HG03558 (cell line): ENCODE results near the gene TEX44.
A peak's percentile ranks its signal among the peaks of the same experiment; 100 is the strongest.

Experiments used
- ATAC-seq: cut with Tn5 transposase; IDR thresholded peaks from one replicate; pipeline ENCODE4 v1.9.1; 2021; ENCODE audit warnings: moderate number of reproducible peaks; ENCODE audit not compliant: unreplicated experiment; ENCODE audit errors: extremely low read depth

Gene TEX44

DNA sequence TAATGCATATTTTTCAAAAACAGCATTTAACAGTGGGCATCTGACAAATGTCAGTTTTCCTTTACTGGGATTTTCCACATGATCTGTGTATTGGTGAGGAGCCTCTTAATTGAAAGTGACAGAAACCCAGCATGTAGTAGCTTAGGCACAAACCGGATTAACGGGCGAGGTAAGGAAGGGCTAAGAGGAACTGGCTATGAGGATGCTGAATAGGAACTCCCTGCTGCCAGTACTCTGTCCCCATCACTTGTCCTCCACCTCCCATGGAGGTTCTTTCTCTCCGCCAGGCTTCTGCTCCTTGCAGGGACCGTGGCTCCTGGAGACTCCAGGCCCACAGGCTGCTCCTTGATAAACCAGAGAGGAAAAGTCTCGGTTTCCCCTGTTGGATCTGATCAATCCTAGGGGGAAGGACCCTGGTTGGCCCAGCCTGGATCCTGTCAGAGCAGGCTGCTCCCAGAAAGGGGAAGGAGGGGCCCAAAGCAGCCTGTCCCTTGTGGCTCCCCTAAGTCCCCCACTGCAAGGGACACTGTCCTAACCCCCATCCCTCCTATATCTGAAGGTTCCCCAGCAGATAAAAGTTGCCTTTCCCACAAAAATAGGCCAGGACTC lies 10.3 kb downstream of the TEX44 start:
- no peak for ATAC-seq

- ATAC-seq: peak; percentile 27
These were observed 11.5 kb downstream of the TEX44 start for GRCh38 chr2:231604101-231604684.

GRCh38 chr2:231604685-231605606 lies 12.3 kb downstream of the TEX44 start:
- peak; percentile 66 for ATAC-seq

DNA sequence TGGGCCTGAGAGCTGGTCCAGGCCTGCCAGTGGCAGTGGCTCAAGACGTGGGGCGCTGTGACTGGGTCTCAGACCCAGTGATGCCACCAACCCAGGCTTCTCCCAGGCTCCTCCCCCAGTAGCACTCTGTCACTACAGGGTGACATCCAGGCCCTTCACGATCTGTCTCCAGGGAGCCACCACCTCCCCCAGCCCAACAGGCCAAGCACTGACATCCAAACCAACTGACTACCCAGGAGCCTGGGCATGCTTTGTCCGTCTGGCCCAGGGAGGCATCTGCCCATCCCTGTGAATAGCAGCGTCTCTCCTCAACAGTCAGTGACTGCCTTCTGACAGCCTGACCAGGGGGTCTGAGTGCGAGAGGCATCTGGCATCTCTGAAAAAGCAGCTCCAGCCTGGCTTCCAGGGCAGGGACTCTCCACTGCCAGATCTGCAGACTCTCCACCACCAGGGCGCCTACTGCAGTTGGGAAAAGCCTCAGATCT lies 13.0 kb downstream of the TEX44 start:
- no peak for ATAC-seq

GRCh38 chr2:231606941-231607340 lies 14.3 kb downstream of the TEX44 start:
- no peak for ATAC-seq

DNA sequence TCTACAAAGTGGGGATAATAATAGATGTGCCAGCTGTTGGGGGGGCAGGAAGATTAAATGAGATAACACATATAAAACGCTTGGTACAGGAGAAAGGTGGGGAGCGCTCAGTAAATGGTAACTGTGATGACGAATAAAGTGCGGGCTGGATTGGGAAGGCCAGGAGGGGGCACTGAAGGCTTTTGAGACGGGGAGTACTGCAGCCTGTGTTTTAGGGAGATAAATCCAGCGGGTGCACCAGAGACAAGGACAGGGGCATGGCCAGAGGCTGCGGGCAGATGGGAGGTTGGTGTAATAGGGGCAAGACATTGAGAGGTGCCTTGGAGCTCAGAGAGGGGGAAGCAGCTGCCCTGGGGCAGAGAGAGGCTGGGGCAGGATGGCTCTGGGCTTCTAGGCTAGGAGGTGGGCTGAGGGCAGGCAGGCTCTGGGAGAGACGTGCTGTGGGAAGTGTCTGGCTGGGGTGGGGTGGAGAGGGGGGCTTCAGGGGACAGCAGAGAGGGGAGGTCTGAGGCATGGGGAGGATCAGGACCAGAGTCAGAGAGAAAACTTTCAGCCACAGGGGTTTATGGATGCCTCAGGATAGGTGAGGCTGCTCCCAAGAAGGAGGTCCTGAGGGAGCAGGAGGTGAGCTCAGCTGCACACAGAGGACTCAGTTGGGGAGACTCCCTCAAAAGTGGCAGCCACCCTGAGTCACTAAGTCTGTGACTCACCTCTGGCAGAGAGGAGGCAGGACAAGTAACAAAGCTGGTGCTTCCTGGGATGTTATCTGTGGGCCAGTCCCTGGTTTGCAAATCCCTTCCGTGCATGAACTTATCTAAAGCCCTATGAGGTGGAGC lies 18.8 kb downstream of the TEX44 start:
- no peak for ATAC-seq

GRCh38 chr2:231612109-231612455 lies 19.4 kb downstream of the TEX44 start:
- no peak for ATAC-seq

- no peak for ATAC-seq
These were observed 20.0 kb downstream of the TEX44 start for GRCh38 chr2:231612456-231613330.

GRCh38 chr2:231613331-231613662 lies 20.6 kb downstream of the TEX44 start:
- no peak for ATAC-seq

GRCh38 chr2:231613663-231614558 lies 21.2 kb downstream of the TEX44 start:
- ATAC-seq: peak; percentile 45

GRCh38 chr2:231614559-231615057 lies 21.9 kb downstream of the TEX44 start:
- ATAC-seq: no peak

DNA sequence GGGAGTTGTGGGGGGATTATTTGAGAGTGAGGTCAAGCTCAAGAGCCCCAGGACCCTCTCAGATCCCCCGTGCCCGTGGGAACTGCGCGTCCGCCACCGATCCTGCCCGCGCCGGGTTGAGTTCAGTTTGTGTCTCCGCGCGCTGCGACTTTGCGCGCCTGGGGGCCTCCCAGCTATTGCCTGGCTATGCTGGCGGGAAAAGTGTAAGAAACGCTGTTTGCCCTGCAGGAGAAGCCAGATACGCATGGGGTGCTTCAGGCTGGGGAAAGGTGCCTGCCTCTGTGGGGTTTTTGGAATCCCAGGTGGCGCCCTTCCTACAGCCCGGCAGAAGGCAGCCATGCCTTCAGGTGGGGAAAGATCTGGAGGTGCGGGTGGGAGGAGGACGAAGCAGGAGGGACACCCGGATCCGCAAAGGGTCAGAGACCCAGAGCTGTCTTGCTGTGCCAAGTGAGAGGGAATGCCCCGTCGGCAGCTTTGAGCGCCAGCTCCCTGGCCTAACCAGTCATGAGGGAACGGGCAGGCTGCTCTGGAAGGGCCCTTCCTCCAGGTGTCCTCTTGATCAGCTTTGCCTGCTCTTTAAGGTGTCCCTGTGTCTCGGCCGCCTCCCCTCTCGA lies 22.5 kb downstream of the TEX44 start:
- no peak for ATAC-seq

DNA sequence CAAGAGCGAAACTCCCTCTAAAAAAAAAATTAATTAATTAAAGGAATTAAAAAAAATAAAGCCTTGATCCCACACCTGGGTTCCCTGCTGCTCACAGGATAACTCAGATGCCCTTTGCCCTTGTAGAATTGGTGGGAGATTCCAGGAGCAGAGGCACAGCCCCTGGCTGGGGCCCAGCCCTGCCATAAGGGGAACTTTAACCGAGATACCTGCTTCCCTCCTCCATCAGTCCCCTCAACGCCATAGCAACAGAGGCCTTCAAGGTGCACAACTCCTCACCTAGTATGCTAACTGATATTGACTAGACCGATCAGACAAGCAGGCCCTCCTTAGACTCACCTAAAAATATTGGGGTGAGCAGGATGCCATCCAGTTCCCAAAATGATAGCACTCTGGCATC lies 23.6 kb downstream of the TEX44 start:
- no peak for ATAC-seq

- ATAC-seq: no peak
These were observed 24.6 kb downstream of the TEX44 start for GRCh38 chr2:231617059-231617926.

DNA sequence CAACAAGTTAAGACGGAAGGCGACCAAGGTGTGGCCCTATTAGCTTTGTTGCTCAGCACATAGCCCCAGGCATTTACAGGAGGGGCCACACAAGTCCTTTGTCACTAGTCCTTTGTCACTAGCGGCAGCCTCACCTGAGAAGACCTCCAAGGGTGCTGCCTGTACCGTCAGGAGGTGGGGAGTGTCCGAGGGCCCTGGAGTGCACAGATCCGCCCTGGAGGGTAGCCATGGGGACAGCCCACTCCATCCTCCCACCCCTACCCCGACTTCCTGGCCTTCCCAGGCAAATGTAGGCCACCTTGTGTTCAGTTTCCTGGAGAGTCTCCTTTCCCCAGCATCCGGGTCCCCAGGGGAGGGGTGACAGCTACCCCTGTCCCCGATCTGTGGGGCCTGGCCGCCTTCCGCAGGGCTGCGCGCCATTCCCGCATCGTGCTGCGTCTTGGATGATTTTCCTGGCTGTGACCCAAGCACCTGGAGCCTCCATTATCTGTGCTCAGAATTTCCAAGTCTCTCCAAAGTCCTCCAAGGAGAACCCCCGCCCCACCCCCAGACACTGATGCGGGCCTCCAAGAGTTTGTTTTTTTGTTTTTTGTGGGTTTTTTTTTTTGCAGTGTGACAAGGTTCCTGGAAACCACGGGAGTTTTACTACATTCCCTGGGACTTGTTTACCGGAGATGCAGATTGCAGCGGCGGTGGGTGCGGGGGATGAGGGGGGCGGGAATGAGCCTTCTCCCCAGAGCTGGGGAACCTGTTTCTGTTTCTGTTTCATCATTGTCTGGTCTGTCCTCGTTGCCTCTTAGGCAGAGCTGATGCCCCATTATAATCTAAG lies 28.6 kb downstream of the TEX44 start:
- ATAC-seq: no peak

GRCh38 chr2:231622963-231623362 lies 30.3 kb downstream of the TEX44 start:
- no peak for ATAC-seq
